HUES6 (cell line): ENCODE results near the gene SYT14.
A peak's percentile ranks its signal among the peaks of the same experiment; 100 is the strongest.
"Not testable (repeated sequence)": the region's sequence is repeated elsewhere in the genome, so short reads cannot be mapped to it uniquely, and the experiment has no call there.

ENCODE experiments used
- H3K27ac ChIP-seq: 2 replicates; pipeline ENCODE4 v1.7.0; 2013; ENCODE audit warnings: low read depth, mild to moderate bottlenecking, low read length, inconsistent platforms
- H3K27me3 ChIP-seq: 2 replicates; pipeline ENCODE4 v1.6.1; 2013; ENCODE audit warnings: low read length; ENCODE audit not compliant: control insufficient read depth, insufficient read depth
- H3K36me3 ChIP-seq: 2 replicates; pipeline ENCODE4 v1.6.1; 2013; ENCODE audit warnings: low read length; ENCODE audit not compliant: control insufficient read depth, insufficient read depth
- H3K4me1 ChIP-seq: 2 replicates; pipeline ENCODE4 v1.6.1; 2013; ENCODE audit warnings: low read length; ENCODE audit not compliant: control insufficient read depth, insufficient read depth
- H3K4me3 ChIP-seq: 2 replicates; pipeline ENCODE4 v1.5.1; 2013; ENCODE audit warnings: low read depth, low read length
- H3K9ac ChIP-seq: one replicate; pipeline ENCODE4 v1.6.1; 2013; ENCODE audit warnings: mild to moderate bottlenecking, low read length
- H3K9me3 ChIP-seq: 2 replicates; pipeline ENCODE4 v1.6.1; 2013; ENCODE audit warnings: low read depth, low read length; ENCODE audit not compliant: control insufficient read depth, insufficient read depth

SYT14 gene

GRCh38 chr1:210104103-210104502 lies 166.1 kb downstream of the SYT14 start:
- H3K9ac ChIP-seq, result no peak overlapping the region
- H3K4me3 ChIP-seq, result no peak overlapping the region
- H3K36me3 ChIP-seq, result peaks cover 4% of the 10 kb centered on the region; the same call in 1 of the 2 replicates
- H3K9me3 ChIP-seq, result peaks cover 2% of the 10 kb centered on the region; the same call in 1 of the 2 replicates
- H3K27ac ChIP-seq, result no peak overlapping the region
- no peaks in the 10 kb centered on the region for H3K27me3 ChIP-seq
- no peaks in the 10 kb centered on the region for H3K4me1 ChIP-seq

DNA sequence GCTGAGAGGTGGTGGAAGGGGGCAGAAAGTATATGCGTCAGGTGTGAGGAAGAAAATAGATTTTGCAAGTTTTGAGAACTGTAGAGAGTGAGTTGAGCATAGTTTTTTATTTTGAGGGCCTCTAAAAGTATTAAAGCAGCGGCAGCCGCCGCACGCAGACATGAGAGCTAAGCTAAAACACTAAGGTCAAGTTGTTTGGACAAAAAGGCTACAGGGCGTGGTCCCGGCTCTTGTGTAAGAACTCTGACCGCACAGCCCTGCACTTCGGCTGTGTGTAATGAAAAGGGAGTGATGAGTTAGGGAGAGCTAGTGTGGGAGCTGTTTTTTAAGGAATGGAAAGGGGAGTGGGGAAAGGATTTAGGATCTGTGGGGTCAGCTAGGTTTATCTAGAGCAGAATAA lies 174.9 kb downstream of the SYT14 start:
- Histone ChIP-seq H3K9me3 (peaks cover 17% of the 10 kb centered on the region), H3K4me1 (peaks cover 16% of the 10 kb centered on the region; the same call in 1 of the 2 replicates)
- not testable (repeated sequence) for H3K9ac ChIP-seq, H3K4me3 ChIP-seq, H3K27me3 ChIP-seq, H3K27ac ChIP-seq, H3K36me3 ChIP-seq

DNA sequence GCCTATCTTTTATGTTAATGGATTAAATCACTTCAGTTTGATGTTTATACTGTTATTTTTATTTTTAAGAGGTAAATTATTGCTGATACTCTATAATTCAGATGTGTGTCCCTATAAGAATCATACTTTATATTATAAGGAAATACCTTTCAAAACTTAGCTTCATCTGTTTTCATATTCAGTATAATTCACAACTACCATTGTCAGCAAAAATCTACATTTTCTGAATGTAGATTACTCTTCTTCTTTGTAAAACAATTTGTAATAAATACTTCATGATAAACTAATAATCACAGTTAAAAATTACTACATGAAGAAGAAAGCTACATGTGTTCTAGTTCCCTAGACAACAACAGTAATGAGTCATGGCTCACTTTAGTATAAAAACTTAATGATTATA lies 179.2 kb downstream of the SYT14 start:
- no peak overlapping the region for H3K4me3 ChIP-seq
- no peaks in the 10 kb centered on the region for H3K27me3 ChIP-seq
- H3K9me3 ChIP-seq, result peaks cover 14% of the 10 kb centered on the region
- H3K4me1 ChIP-seq, result peaks cover 19% of the 10 kb centered on the region; the same call in 1 of the 2 replicates
- peak overlapping the region; percentile 73 for H3K27ac ChIP-seq
- H3K36me3 ChIP-seq, result 0 out of 2 replicates have a peak, but pooled peaks cover 2% of the 10 kb centered on the region
- no peak overlapping the region for H3K9ac ChIP-seq

- H3K4me3 ChIP-seq, result no peak overlapping the region
- peak overlapping the region; percentile 73 for H3K27ac ChIP-seq
- peaks cover 10% of the 10 kb centered on the region for H3K9me3 ChIP-seq
- peaks cover 19% of the 10 kb centered on the region; the same call in 1 of the 2 replicates for H3K4me1 ChIP-seq
- H3K27me3 ChIP-seq, result no peaks in the 10 kb centered on the region
- H3K36me3 ChIP-seq, result 0 out of 2 replicates have a peak, but pooled peaks cover 2% of the 10 kb centered on the region
- H3K9ac ChIP-seq, result no peak overlapping the region
Observed at GRCh38 chr1:210117681-210118170, 179.7 kb downstream of the SYT14 start.

DNA sequence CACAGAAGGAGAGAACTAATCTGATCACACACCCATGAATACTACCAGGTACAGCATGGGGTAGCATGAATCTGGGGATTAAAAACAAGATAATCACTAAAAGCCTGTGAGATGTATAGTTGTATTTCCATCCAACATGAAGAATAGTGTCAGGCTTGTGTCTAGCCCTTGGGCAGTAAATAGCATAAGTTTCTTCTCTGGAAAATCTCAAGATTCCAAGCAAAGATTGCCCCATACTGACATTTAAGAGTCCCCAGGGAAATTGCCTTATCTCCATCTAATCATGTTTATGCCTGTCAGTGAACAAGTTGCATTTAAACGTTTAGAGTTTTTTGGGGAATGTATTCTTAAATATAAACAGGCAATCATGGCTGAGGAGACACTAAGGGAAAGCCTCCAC lies 185.4 kb downstream of the SYT14 start:
- Histone ChIP-seq H3K4me3 (no peak overlapping the region), H3K27ac (no peak overlapping the region), H3K27me3 (no peaks in the 10 kb centered on the region), H3K9me3 (no peaks in the 10 kb centered on the region), H3K4me1 (no peaks in the 10 kb centered on the region), H3K9ac (no peak overlapping the region), H3K36me3 (no peaks in the 10 kb centered on the region)

DNA sequence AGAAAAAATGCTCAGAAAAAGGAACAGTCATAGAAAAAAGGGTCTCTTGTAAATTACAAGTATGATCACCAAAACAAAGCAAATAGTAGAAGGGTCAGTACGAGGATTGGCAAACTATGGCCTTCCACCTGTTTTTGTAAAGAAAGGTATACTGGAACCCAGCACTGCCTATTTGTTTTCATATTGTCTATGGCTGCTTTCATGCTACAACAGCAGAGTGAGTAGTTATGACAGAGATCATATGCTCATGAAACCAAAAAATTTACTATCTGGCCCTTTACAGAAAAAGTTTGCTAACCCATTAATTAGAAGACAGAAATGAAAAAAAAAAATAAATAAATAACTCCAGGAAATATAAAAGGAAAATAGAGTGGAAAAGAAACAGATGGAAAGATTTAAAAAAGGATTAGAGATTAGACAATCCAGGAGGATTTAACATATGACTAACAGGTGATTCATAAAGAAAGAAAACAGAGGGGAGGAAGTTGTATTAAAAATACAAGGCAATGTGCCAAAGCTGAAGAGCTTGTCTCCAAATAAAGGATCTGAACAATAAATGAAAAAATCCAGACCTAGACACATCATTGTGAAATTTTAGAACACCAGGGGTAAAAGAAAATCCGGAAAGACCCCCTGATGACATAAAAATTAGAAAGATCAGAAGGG lies 186.0 kb downstream of the SYT14 start:
- Histone ChIP-seq H3K9ac (no peak overlapping the region), H3K27ac (no peak overlapping the region), H3K9me3 (no peaks in the 10 kb centered on the region), H3K27me3 (no peaks in the 10 kb centered on the region), H3K4me1 (no peaks in the 10 kb centered on the region), H3K36me3 (no peaks in the 10 kb centered on the region), H3K4me3 (no peak overlapping the region)

GRCh38 chr1:210124736-210125135 lies 186.7 kb downstream of the SYT14 start:
- H3K27ac ChIP-seq, result no peak overlapping the region
- H3K4me3 ChIP-seq, result no peak overlapping the region
- H3K36me3 ChIP-seq, result no peaks in the 10 kb centered on the region
- no peaks in the 10 kb centered on the region for H3K9me3 ChIP-seq
- H3K27me3 ChIP-seq, result no peaks in the 10 kb centered on the region
- H3K4me1 ChIP-seq, result no peaks in the 10 kb centered on the region
- no peak overlapping the region for H3K9ac ChIP-seq

DNA sequence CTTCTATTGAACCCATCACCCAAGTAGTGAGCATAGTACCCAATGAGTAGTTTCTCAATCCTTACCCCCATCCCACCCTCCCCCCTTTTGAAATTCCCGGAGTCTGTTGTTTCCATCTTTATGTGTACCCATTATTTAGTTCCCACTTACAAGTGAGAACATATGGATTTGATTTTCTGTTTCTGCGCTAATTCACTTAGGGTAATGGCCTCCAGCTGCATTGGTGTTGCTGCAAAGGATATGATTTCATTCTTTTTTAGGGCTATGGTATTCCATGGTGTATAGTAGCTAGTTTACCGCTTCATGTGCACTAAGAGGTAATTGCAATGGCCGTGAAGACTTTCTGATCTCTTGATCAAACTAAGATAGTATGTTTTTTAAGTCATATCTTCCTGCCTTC lies 187.1 kb downstream of the SYT14 start:
- no peak overlapping the region for H3K27ac ChIP-seq
- no peak overlapping the region for H3K9ac ChIP-seq
- H3K4me3 ChIP-seq, result no peak overlapping the region
- no peaks in the 10 kb centered on the region for H3K27me3 ChIP-seq
- H3K36me3 ChIP-seq, result no peaks in the 10 kb centered on the region
- no peaks in the 10 kb centered on the region for H3K4me1 ChIP-seq
- H3K9me3 ChIP-seq, result no peaks in the 10 kb centered on the region

GRCh38 chr1:210129092-210129491 lies 191.1 kb downstream of the SYT14 start:
- Histone ChIP-seq H3K4me1 (no peaks in the 10 kb centered on the region), H3K27me3 (no peaks in the 10 kb centered on the region), H3K9ac (no peak overlapping the region), H3K36me3 (no peaks in the 10 kb centered on the region), H3K27ac (no peak overlapping the region), H3K4me3 (no peak overlapping the region), H3K9me3 (no peaks in the 10 kb centered on the region)

- Histone ChIP-seq H3K4me3 (no peak overlapping the region), H3K36me3 (no peaks in the 10 kb centered on the region), H3K4me1 (no peaks in the 10 kb centered on the region), H3K9ac (no peak overlapping the region), H3K9me3 (no peaks in the 10 kb centered on the region), H3K27ac (no peak overlapping the region), H3K27me3 (no peaks in the 10 kb centered on the region)
Observed at GRCh38 chr1:210129759-210130158, 191.7 kb downstream of the SYT14 start.

DNA sequence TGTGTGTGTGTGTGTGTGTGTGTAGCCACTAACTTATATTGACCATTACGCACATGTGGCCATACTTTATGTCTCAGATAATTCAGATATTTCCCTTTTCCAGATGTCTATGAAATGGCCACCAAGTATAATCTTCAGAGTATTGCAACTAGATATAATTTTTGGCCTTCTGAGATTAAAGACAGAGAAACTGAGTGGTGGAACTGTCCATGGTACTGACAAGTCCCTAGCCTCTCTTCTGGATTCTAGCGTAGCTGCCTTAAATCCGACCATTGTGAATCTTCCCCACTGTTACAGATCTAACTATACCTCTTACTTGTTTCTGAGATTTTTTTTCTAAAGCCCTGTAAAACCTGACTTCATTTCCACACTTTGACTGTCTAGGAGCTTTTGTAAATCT lies 194.6 kb downstream of the SYT14 start:
- H3K36me3 ChIP-seq, result no peaks in the 10 kb centered on the region
- no peaks in the 10 kb centered on the region for H3K9me3 ChIP-seq

More for the DNA sequence above, 194.6 kb downstream of the SYT14 start:
- no peak overlapping the region for H3K9ac ChIP-seq
- H3K27ac ChIP-seq, result no peak overlapping the region
- H3K4me3 ChIP-seq, result no peak overlapping the region
- no peaks in the 10 kb centered on the region for H3K4me1 ChIP-seq
- no peaks in the 10 kb centered on the region for H3K27me3 ChIP-seq
